H1 (cell line): ENCODE results near the gene TJP2.

Experiments
- CREB1 ChIP-seq: IDR thresholded peaks from 2 replicates; pipeline ENCODE4 v1.6.1; 2012; ENCODE audit warnings: inconsistent platforms
- CTCF ChIP-seq, 3 experiments: IDR thresholded peaks; 1 replicate in 2 of 3; 2 replicates in 1 of 3; pipeline versions ENCODE4 v1.5.1 to v1.6.1; 2011; ENCODE audit warnings: low read length in 3 of 3, mild to moderate bottlenecking in 3 of 3, inconsistent platforms in 2 of 3, low read depth in 1 of 3, moderate library complexity in 1 of 3; ENCODE audit not compliant: insufficient read depth in 1 of 3; ENCODE audit errors: control extremely low read depth in 1 of 3
- EP300 ChIP-seq, 2 experiments: IDR thresholded peaks; 1 replicate in 1 of 2; 2 replicates in 1 of 2; pipeline ENCODE4 v1.6.1; 2011 to 2012; ENCODE audit warnings: low read depth in 2 of 2, low read length in 2 of 2, mild to moderate bottlenecking in 2 of 2, borderline replicate concordance in 1 of 2, inconsistent platforms in 1 of 2, moderate library complexity in 1 of 2
- EZH2 ChIP-seq: fragments of 200-600 bp; sonication (generic); IDR thresholded peaks from 2 replicates; pipeline ENCODE4 v1.7.1; 2012; ENCODE audit warnings: low read depth, mild to moderate bottlenecking, moderate library complexity, low read length, inconsistent platforms; ENCODE audit not compliant: severe bottlenecking
- NANOG ChIP-seq: IDR thresholded peaks from 2 replicates; pipeline ENCODE4 v1.6.1; 2011; ENCODE audit warnings: low read length, low read depth, mild to moderate bottlenecking, inconsistent platforms; ENCODE audit not compliant: insufficient read depth, poor library complexity, severe bottlenecking
- RNF2 ChIP-seq: fragments of 200-900, 300-1000 bp; sonication (generic); IDR thresholded peaks from 2 replicates; pipeline ENCODE4 v1.7.1; 2016; ENCODE audit warnings: borderline replicate concordance, low read depth, mild to moderate bottlenecking, antibody characterized with exemption, low read length; ENCODE audit not compliant: poor library complexity, severe bottlenecking; ENCODE audit errors: missing control alignments
- TF ChIP-seq, protein P1 (sequence below): IDR thresholded peaks from 2 replicates; pipeline ENCODE4 v1.6.1; 2012; ENCODE audit warnings: inconsistent platforms
- TF ChIP-seq, protein P2 (sequence below): IDR thresholded peaks from 2 replicates; pipeline ENCODE4 v1.6.1; 2011; ENCODE audit warnings: low read depth, mild to moderate bottlenecking, low read length; ENCODE audit not compliant: insufficient read depth

- TF ChIP-seq CTCF (IDR thresholded peaks at IDR 0.05; ENCODE audit: control extremely low read depth in 1 of 3, insufficient read depth in 1 of 3, low read depth in 1 of 3, low read length in 3 of 3) (no peak), EP300 (IDR thresholded peaks at IDR 0.05; ENCODE audit: borderline replicate concordance in 1 of 2, low read depth in 2 of 2, low read length in 2 of 2) (no peak), RNF2 (no peak), CREB1 (no peak), EZH2 (no peak), NANOG (no peak)
- TF ChIP-seq, protein P1, sequence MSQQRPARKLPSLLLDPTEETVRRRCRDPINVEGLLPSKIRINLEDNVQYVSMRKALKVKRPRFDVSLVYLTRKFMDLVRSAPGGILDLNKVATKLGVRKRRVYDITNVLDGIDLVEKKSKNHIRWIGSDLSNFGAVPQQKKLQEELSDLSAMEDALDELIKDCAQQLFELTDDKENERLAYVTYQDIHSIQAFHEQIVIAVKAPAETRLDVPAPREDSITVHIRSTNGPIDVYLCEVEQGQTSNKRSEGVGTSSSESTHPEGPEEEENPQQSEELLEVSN, result no peak
- TF ChIP-seq, protein P2, sequence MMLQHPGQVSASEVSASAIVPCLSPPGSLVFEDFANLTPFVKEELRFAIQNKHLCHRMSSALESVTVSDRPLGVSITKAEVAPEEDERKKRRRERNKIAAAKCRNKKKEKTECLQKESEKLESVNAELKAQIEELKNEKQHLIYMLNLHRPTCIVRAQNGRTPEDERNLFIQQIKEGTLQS, result no peak
Observed at GRCh38 chr9:69190863-69191181, 16.7 kb downstream of the TJP2 start.
